H1 (cell line): ENCODE measurements around the gene SURF4. TPM values are rescaled to one million over a fixed set of nuclear protein-coding genes. Genes with fewer than 3 reads are reported as not detected.

Experiments used
- CTCF ChIA-PET: fragments of 300-600 bp; sonication (Branson Sonifier 250); formaldehyde crosslinking; loops from one replicate; lab custom pipeline; 2021; ENCODE audit not compliant: partially characterized antibody; lab: Charles Lee
- POLR2A ChIA-PET: fragments of 300-600 bp; sonication (Branson Sonifier 250); formaldehyde crosslinking; loops from one replicate; lab custom pipeline; 2021; ENCODE audit warnings: inconsistent platforms; ENCODE audit not compliant: partially characterized antibody; lab: Charles Lee
- DNase-seq, 2 experiments: peaks; one replicate each; pipeline versions ENCODE4 v3.0.0 to v3.0.0-alpha.2; 2010 to 2022; ENCODE audit warnings: low spot score in 2 of 2, low read depth in 1 of 2, mixed read lengths in 1 of 2
- FAIRE-seq: peaks from 2 replicates; lab custom pipeline; 2011; peaks lifted over from hg19 to GRCh38; lab: Jason Lieb, UNC
- H2AFZ ChIP-seq: 2 replicates; pipeline ENCODE4 v1.8.1; 2012; ENCODE audit warnings: low read length, inconsistent platforms
- H2AK5ac ChIP-seq: 2 replicates; pipeline ENCODE4 v1.6.1; 2013; ENCODE audit warnings: low read depth, low read length
- H2BK120ac ChIP-seq: replicated peaks from 2 replicates; pipeline ENCODE3; 2013; ENCODE audit warnings: low read depth, low read length, inconsistent platforms
- H2BK12ac ChIP-seq: 2 replicates; pipeline ENCODE4 v1.6.1; 2013; ENCODE audit warnings: low read depth, low read length
- H2BK15ac ChIP-seq: 2 replicates; pipeline ENCODE4 v1.6.1; 2013; ENCODE audit warnings: low read length
- H2BK20ac ChIP-seq: 2 replicates; pipeline ENCODE4 v1.6.1; 2013; ENCODE audit warnings: low read length
- H2BK5ac ChIP-seq: 2 replicates; pipeline ENCODE4 v1.6.1; 2013; ENCODE audit warnings: low read depth, low read length
- H3K14ac ChIP-seq: 2 replicates; pipeline ENCODE4 v1.6.1; 2013; ENCODE audit warnings: inconsistent platforms; ENCODE audit not compliant: insufficient read length
- H3K18ac ChIP-seq: 2 replicates; pipeline ENCODE4 v1.6.1; 2013; ENCODE audit warnings: low read length; ENCODE audit errors: extremely low read depth
- H3K23ac ChIP-seq: 2 replicates; pipeline ENCODE4 v1.6.1; 2013; ENCODE audit warnings: inconsistent platforms; ENCODE audit not compliant: insufficient read length
- H3K23me2 ChIP-seq: 2 replicates; pipeline ENCODE4 v1.6.1; 2013; ENCODE audit warnings: low read depth, low read length
- H3K27ac ChIP-seq: 2 replicates; pipeline ENCODE4 v1.6.1; 2011; ENCODE audit warnings: low read depth, low read length, inconsistent platforms
- H3K27me3 ChIP-seq, 4 experiments: replicated peaks in 1 of 4; 1 replicate in 1 of 4; 2 replicates in 3 of 4; pipeline versions ENCODE4 v1.6.1 to v1.8.1; 2011 to 2013; ENCODE audit warnings: low read length in 3 of 4, mild to moderate bottlenecking in 3 of 4, inconsistent platforms in 2 of 4, mixed read lengths in 2 of 4, moderate library complexity in 1 of 4; ENCODE audit not compliant: control insufficient read depth in 3 of 4, insufficient read depth in 3 of 4; ENCODE audit errors: extremely low read depth in 1 of 4
- H3K36me3 ChIP-seq, 4 experiments: 2 replicates each; pipeline versions ENCODE4 v1.6.1 to v1.8.1; 2011 to 2013; ENCODE audit warnings: mild to moderate bottlenecking in 4 of 4, low read length in 3 of 4, moderate library complexity in 2 of 4, control low read depth in 1 of 4, inconsistent platforms in 1 of 4; ENCODE audit not compliant: insufficient read depth in 4 of 4, control insufficient read depth in 2 of 4
- H3K4ac ChIP-seq: replicated peaks from 2 replicates; pipeline ENCODE3; 2013; ENCODE audit warnings: low read length, low read depth, mixed read lengths, inconsistent platforms; ENCODE audit not compliant: insufficient read length
- H3K4me1 ChIP-seq, 4 experiments: replicated peaks in 1 of 4; 1 replicate in 1 of 4; 2 replicates in 3 of 4; pipeline versions ENCODE4 v1.6.1 to v1.8.1; 2011 to 2013; ENCODE audit warnings: low read length in 3 of 4, inconsistent platforms in 2 of 4, mixed read lengths in 1 of 4; ENCODE audit not compliant: insufficient read depth in 4 of 4, control insufficient read depth in 3 of 4
- H3K4me2 ChIP-seq, 2 experiments: 2 replicates each; pipeline versions ENCODE4 v1.6.1 to v1.8.1; 2011 to 2013; ENCODE audit warnings: low read depth in 2 of 2, low read length in 2 of 2, control low read depth in 1 of 2, inconsistent platforms in 1 of 2, mild to moderate bottlenecking in 1 of 2; ENCODE audit not compliant: insufficient read depth in 1 of 2
- H3K4me3 ChIP-seq, 4 experiments: fragments of 200-600, 300-600 bp in 1 of 4; sonication (generic), shearing (Covaris generic), sonication (Bioruptor Twin) in 1 of 4; 2 replicates each; pipeline versions ENCODE4 v1.5.1 to v1.8.1; 2011 to 2016; ENCODE audit warnings: low read length in 4 of 4, low read depth in 3 of 4, control low read depth in 2 of 4, inconsistent platforms in 2 of 4, mild to moderate bottlenecking in 2 of 4, mixed read lengths in 1 of 4, moderate library complexity in 1 of 4; ENCODE audit not compliant: insufficient read depth in 2 of 4; ENCODE audit errors: extremely low read depth in 1 of 4
- H3K56ac ChIP-seq: replicated peaks from 2 replicates; pipeline ENCODE3; 2013; ENCODE audit warnings: low read depth, mild to moderate bottlenecking, mixed read lengths, low read length, inconsistent platforms; ENCODE audit not compliant: insufficient read length
- H3K79me1 ChIP-seq: 2 replicates; pipeline ENCODE4 v1.6.1; 2013; ENCODE audit warnings: low read depth, low read length, control low read depth
- H3K79me2 ChIP-seq, 2 experiments: 2 replicates each; pipeline versions ENCODE4 v1.6.1 to v1.8.1; 2012 to 2013; ENCODE audit warnings: low read length in 2 of 2, mild to moderate bottlenecking in 2 of 2, inconsistent platforms in 1 of 2; ENCODE audit not compliant: insufficient read depth in 2 of 2, control insufficient read depth in 1 of 2
- H3K9ac ChIP-seq, 4 experiments: replicated peaks in 1 of 4; 1 replicate in 1 of 4; 2 replicates in 3 of 4; pipeline versions ENCODE4 v1.6.1 to v1.8.1; 2011 to 2013; ENCODE audit warnings: low read depth in 3 of 4, low read length in 3 of 4, control low read depth in 2 of 4, mild to moderate bottlenecking in 2 of 4, moderate library complexity in 2 of 4, inconsistent platforms in 1 of 4; ENCODE audit errors: extremely low read depth in 1 of 4
- H3K9me3 ChIP-seq, 2 experiments: 2 replicates each; pipeline versions ENCODE4 v1.6.1 to v1.8.1; 2012 to 2013; ENCODE audit warnings: mild to moderate bottlenecking in 2 of 2, moderate library complexity in 2 of 2, control low read depth in 1 of 2, inconsistent platforms in 1 of 2, low read depth in 1 of 2, low read length in 1 of 2, mixed read lengths in 1 of 2; ENCODE audit not compliant: insufficient read depth in 2 of 2
- H4K20me1 ChIP-seq, 2 experiments: replicated peaks in 1 of 2; 2 replicates each; pipeline versions ENCODE3 to v1.8.1; 2011 to 2013; ENCODE audit warnings: inconsistent platforms in 2 of 2, low read length in 2 of 2, mild to moderate bottlenecking in 1 of 2; ENCODE audit not compliant: insufficient read depth in 2 of 2, control insufficient read depth in 1 of 2
- H4K5ac ChIP-seq: 2 replicates; pipeline ENCODE4 v1.6.1; 2013; ENCODE audit warnings: low read length, low read depth, mixed read lengths, inconsistent platforms; ENCODE audit not compliant: insufficient read length
- H4K8ac ChIP-seq: 2 replicates; pipeline ENCODE4 v1.8.0; 2013; ENCODE audit warnings: mild to moderate bottlenecking, moderate library complexity, low read length, inconsistent platforms; ENCODE audit not compliant: insufficient read depth; ENCODE audit errors: extremely low read depth
- H4K91ac ChIP-seq: replicated peaks from 2 replicates; pipeline ENCODE3; 2013; ENCODE audit warnings: low read length, mixed read lengths, inconsistent platforms; ENCODE audit not compliant: insufficient read length
- RXRA ChIP-seq: IDR thresholded peaks from 2 replicates; pipeline ENCODE4 v1.6.1; 2011; ENCODE audit warnings: low read depth, mild to moderate bottlenecking, low read length, moderate library complexity; ENCODE audit not compliant: insufficient read depth
- SIN3A ChIP-seq, 2 experiments: IDR thresholded peaks in 1 of 2; conservative IDR thresholded peaks in 1 of 2; 2 replicates each; pipeline ENCODE4 v1.6.1; 2011 to 2012; ENCODE audit warnings: low read length in 2 of 2, improper control_type of control experiment in 1 of 2, low read depth in 1 of 2, mild to moderate bottlenecking in 1 of 2
- TAF1 ChIP-seq: IDR thresholded peaks from 2 replicates; pipeline ENCODE4 v1.6.1; 2011; ENCODE audit warnings: mild to moderate bottlenecking, low read depth, low read length
- ZNF274 ChIP-seq: IDR thresholded peaks from 2 replicates; pipeline ENCODE4 v1.7.0; 2012; ENCODE audit warnings: low read length, borderline replicate concordance; ENCODE audit errors: extremely low read depth
- WGBS, 2 experiments: shearing (Covaris generic) in 1 of 2; methylation state at CpG; one replicate each; pipeline versions ENCODE4 v1.1.6 to v1.1.7; 2013 to 2015; ENCODE audit warnings: low lambda C conversion rate in 2 of 2, mixed read lengths in 2 of 2, inconsistent platforms in 1 of 2, low coverage in 1 of 2, missing lambda C conversion rate in 1 of 2; ENCODE audit not compliant: insufficient replicate concordance in 2 of 2, insufficient coverage in 1 of 2, insufficient read length in 1 of 2; ENCODE audit errors: extremely low coverage in 1 of 2, missing lambda C conversion rate in 1 of 2; 5-methylcytosine and 5-hydroxymethylcytosine counted together
- polyA plus RNA-seq, 7 experiments: library from polyadenylated mRNA; depleted of rRNA in 3 of 7; stranded (reverse) in 5 of 7; unstranded in 2 of 7; fragments of >200 nt in 5 of 7; fragments of 200-250 nt in 2 of 7; gene quantifications; 1 replicate in 5 of 7; 2 replicates in 1 of 7; 4 replicates in 1 of 7; pipeline versions ENCODE4 v1.2.1 to v1.2.3, GENCODE V29; 2011 to 2013; ENCODE audit warnings: missing spikeins in 2 of 7, mixed read lengths in 2 of 7
- total RNA-seq: library from RNA; stranded (reverse); fragmentation: NEBNext Ultra II Directional; extraction: Animal tissue kit (Norgen Biotek cat#: 25700); gene quantifications from 2 replicates; pipeline ENCODE4 v1.2.1, GENCODE V29; 2021
- TF ChIP-seq, protein P1 (sequence below): IDR thresholded peaks from 2 replicates; pipeline ENCODE4 v1.6.1; 2012; ENCODE audit warnings: inconsistent platforms

The SURF4 gene
- total and polyA plus RNA-seq, 2 of the 8 experiments (the other 6 are each of a cell fraction or from before 2014, with no cell fraction given) = 176 to 182 TPM

DNA sequence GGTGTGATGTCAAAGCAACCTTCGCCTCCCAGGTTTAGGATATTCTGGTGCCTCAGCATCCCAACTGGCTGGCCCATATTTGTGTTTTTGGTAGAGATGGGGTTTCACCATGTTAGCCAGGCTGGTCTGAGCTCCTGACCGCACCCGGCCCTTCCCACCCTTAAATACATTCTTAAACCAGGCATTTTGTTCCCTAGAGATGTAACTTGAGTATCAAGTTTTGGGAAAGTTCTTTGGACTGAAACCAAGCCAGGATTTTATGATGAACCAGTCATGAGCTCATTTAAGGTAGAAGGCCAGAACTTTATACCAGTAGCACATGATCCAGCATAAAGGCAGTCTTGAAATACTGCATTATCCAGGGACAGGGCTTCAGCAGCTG lies 24.3 kb downstream of the SURF4 start:
- H3K27me3 ChIP-seq = no peaks in the 10 kb centered on the region
- H4K91ac ChIP-seq = no peak overlapping the region
- peaks cover 0 to 7% (median 5%) of the 10 kb centered on the region in 4 experiments; a peak in 6 of 7 replicates for H3K4me1 ChIP-seq
- no peak overlapping the region for H2BK20ac ChIP-seq
- POLR2A ChIA-PET = interaction anchor here (0.7 to 16.1 kb wide), 20 partner anchors 3 to 321 kb away, joined by 3 to 461 read pairs (median 6); partner anchors contain the start of genes CACFD1, MED22, RPL7A and STKLD1
- no peak overlapping the region for H2BK5ac ChIP-seq
- H3K9ac ChIP-seq = no peak overlapping the region
- no peak overlapping the region for H3K27ac ChIP-seq
- H3K9me3 ChIP-seq = no peaks in the 10 kb centered on the region
- H3K23ac ChIP-seq = no peak overlapping the region
- peaks cover 20 to 45% (median 39%) of the 10 kb centered on the region in 4 experiments for H3K36me3 ChIP-seq
- no peak overlapping the region for H2BK15ac ChIP-seq
- no peak overlapping the region for H4K8ac ChIP-seq
- H3K79me2 ChIP-seq = peaks cover 5 to 32% of the 10 kb centered on the region in 2 experiments
- H2BK120ac ChIP-seq = no peak overlapping the region
- no peak overlapping the region for H3K4me2 ChIP-seq
- peaks cover 11% of the 10 kb centered on the region; the same call in 1 of the 2 replicates for H3K23me2 ChIP-seq
- whole genome bisulfite sequencing, 2 experiments = 90% methylated on average over 3 of the region's 3 CpGs; no CpG with 5 or more reads in 1 of the 2 experiments
- no peak overlapping the region for H3K4ac ChIP-seq
- H2BK12ac ChIP-seq = no peak overlapping the region
- H3K18ac ChIP-seq = no peak overlapping the region
- FAIRE-seq = no peak
- no peak overlapping the region for H3K4me3 ChIP-seq
- H4K20me1 ChIP-seq = peaks cover 6 to 9% of the 10 kb centered on the region in 2 experiments
- no peak overlapping the region for H2AK5ac ChIP-seq
- H2AFZ ChIP-seq = no peak overlapping the region
- CTCF ChIA-PET = interaction anchor here (0.7 to 2.6 kb wide), 12 partner anchors 9 to 164 kb away, joined by 3 to 14 read pairs (median 4); no protein-coding TSS in a partner anchor
- no peak for DNase-seq
- H3K79me1 ChIP-seq = no peaks in the 10 kb centered on the region; the same call in 1 of the 2 replicates
- H3K56ac ChIP-seq = no peak overlapping the region
- H3K14ac ChIP-seq = no peak overlapping the region
- TF ChIP-seq TAF1 (no peak), SIN3A (conservative IDR thresholded peaks at IDR 0.05 in 1 of 2, IDR thresholded peaks at IDR 0.05 in 1 of 2; ENCODE audit: low read depth in 1 of 2, low read length in 2 of 2) (no peak), RXRA (no peak), ZNF274 (no peak)
- TF ChIP-seq, protein P1, sequence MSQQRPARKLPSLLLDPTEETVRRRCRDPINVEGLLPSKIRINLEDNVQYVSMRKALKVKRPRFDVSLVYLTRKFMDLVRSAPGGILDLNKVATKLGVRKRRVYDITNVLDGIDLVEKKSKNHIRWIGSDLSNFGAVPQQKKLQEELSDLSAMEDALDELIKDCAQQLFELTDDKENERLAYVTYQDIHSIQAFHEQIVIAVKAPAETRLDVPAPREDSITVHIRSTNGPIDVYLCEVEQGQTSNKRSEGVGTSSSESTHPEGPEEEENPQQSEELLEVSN = no peak
- no peak overlapping the region for H4K5ac ChIP-seq
